ENCODE measurements around the gene TXNIP. TPM values are rescaled to one million over a fixed set of nuclear protein-coding genes. Genes with fewer than 3 reads are reported as not detected.
A peak's percentile ranks its signal among the peaks of the same experiment; 100 is the strongest.

Gene TXNIP
- total and polyA plus RNA-seq, 2 of the 4 experiments (the other 2 are of a cell fraction), result 36.4 to 77.2 TPM

- peak within 1 kb of the TSS; percentile 68 for H3K4me3 ChIP-seq (ENCODE audit: insufficient read depth, low read depth, low read length)
- H2BK15ac ChIP-seq (ENCODE audit: low read depth, low read length), result peak within 1 kb of the TSS; percentile 7; the same call in 1 of the 3 replicates
- H3K4me2 ChIP-seq (ENCODE audit: low read depth, low read length), result peak within 1 kb of the TSS; percentile 99
- H2BK5ac ChIP-seq (ENCODE audit: low read depth, low read length, poor library complexity, severe bottlenecking), result peak within 1 kb of the TSS; percentile 98
- H2AK9ac ChIP-seq (replicated peaks; ENCODE audit: low read depth, low read length, poor library complexity), result peak within 1 kb of the TSS; percentile 98
- TF ChIP-seq BHLHE40 (IDR thresholded peaks at IDR 0.05; ENCODE audit: low read depth, low read length) (peak; percentile 67), RFX5 (IDR thresholded peaks at IDR 0.05; ENCODE audit: low read depth, low read length) (no peak), FOS (IDR thresholded peaks at IDR 0.05; ENCODE audit: low read depth, low read length) (no peak), NFE2L2 (IDR thresholded peaks at IDR 0.05; ENCODE audit: low read depth, low read length) (peak; percentile 8; the same call in 1 of the 2 replicates), RCOR1 (IDR thresholded peaks at IDR 0.05; ENCODE audit: insufficient replicate concordance, low read length) (no peak), ELK1 (IDR thresholded peaks at IDR 0.05; ENCODE audit: borderline replicate concordance, low read depth, low read length) (no peak), MAZ (IDR thresholded peaks at IDR 0.05; ENCODE audit: borderline replicate concordance, low read depth, low read length) (peak; percentile 67; the same call in 1 of the 2 replicates), CHD1 (IDR thresholded peaks at IDR 0.05; ENCODE audit: low read depth, low read length) (no peak), POLR2A (IDR thresholded peaks at IDR 0.05; ENCODE audit: low read depth, low read length) (peak; percentile 86), RAD21 (IDR thresholded peaks at IDR 0.05; ENCODE audit: low read length) (no peak), MXI1 (IDR thresholded peaks at IDR 0.05; ENCODE audit: borderline replicate concordance, low read depth, low read length) (peak; percentile 75; the same call in 1 of the 2 replicates), MAFK (IDR thresholded peaks at IDR 0.05; ENCODE audit: low read depth, low read length) (no peak)
- TF ChIP-seq, protein P1, sequence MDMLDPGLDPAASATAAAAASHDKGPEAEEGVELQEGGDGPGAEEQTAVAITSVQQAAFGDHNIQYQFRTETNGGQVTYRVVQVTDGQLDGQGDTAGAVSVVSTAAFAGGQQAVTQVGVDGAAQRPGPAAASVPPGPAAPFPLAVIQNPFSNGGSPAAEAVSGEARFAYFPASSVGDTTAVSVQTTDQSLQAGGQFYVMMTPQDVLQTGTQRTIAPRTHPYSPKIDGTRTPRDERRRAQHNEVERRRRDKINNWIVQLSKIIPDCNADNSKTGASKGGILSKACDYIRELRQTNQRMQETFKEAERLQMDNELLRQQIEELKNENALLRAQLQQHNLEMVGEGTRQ (IDR thresholded peaks at IDR 0.05; ENCODE audit: low read depth, low read length), result no peak
- peaks cover 15% of the 10 kb centered on the region; the same call in 1 of the 2 replicates for H4K20me1 ChIP-seq (ENCODE audit: insufficient read depth, low read length)
- H3K18ac ChIP-seq (ENCODE audit: low read depth, low read length), result peak within 1 kb of the TSS; percentile 55
- H2BK20ac ChIP-seq (ENCODE audit: low read depth, low read length), result no peak within 1 kb of the TSS
- H4K91ac ChIP-seq (ENCODE audit: insufficient read depth, low read depth, low read length), result peak within 1 kb of the TSS; percentile 88; the same call in 1 of the 2 replicates
- ChIA-PET POLR2A (ENCODE audit: unreplicated experiment) (interaction anchor here (0.5 to 0.8 kb wide), 3 partner anchors 12 to 99 kb away, joined by 3 to 6 read pairs (median 3); partner anchors contain the start of gene PIAS3), CTCF (interaction anchor here (0.8 to 1.2 kb wide), 2 partner anchors 66 to 98 kb away, joined by 3 to 4 read pairs; partner anchors contain the start of gene PIAS3)
- peaks cover 18% of the 10 kb centered on the region for H3K4me1 ChIP-seq (ENCODE audit: control insufficient read depth, insufficient read depth, low read length)
- H3K4ac ChIP-seq (ENCODE audit: low read depth, low read length), result peak within 1 kb of the TSS; percentile 90
- dilution Hi-C loops (cut with HindIII; ENCODE audit: low sequenced_read_pairs, unreplicated experiment) (no loop called here), intact Hi-C loops (cut with micrococcal nuclease) (loop anchor here (2.0 to 10.0 kb wide), 3 partner anchors 31 to 100 kb away; partner anchors contain the start of genes PIAS3 and RBM8A), in situ Hi-C loops (cut with MboI; ENCODE audit: low sequenced_read_pairs) (no loop called here)
- H3K14ac ChIP-seq (replicated peaks; ENCODE audit: low read depth, low read length), result peak within 1 kb of the TSS; percentile 82
- H3K9ac ChIP-seq (ENCODE audit: low read depth, low read length), result peak within 1 kb of the TSS; percentile 87
- no peaks in the 10 kb centered on the region for H3K36me3 ChIP-seq (ENCODE audit: control insufficient read depth, insufficient read depth, low read length)
- peak within 1 kb of the TSS; percentile 94 for H3K27ac ChIP-seq (ENCODE audit: insufficient read depth, low read length)
- peak within 1 kb of the TSS; percentile 95 for H2AFZ ChIP-seq (replicated peaks; ENCODE audit: low read length, poor library complexity)
- 4% methylated on average over 11 of the region's 60 CpGs; no CpG with 5 or more reads in 1 of the 2 experiments for WGBS, 2 experiments (ENCODE audit: extremely low coverage in 2 of 2, insufficient read length in 1 of 2)
- H3K27me3 ChIP-seq (ENCODE audit: control insufficient read depth, insufficient read depth, low read length), result no peaks in the 10 kb centered on the region
- H3K56ac ChIP-seq (ENCODE audit: extremely low read depth, insufficient read depth, low read length), result peak within 1 kb of the TSS; percentile 74
- peaks cover 21 to 66% of the 10 kb centered on the region in 2 experiments for H3K79me1 ChIP-seq (ENCODE audit: low read depth in 1 of 2, low read length in 2 of 2)
- peak within 1 kb of the TSS; percentile 31 for H4K5ac ChIP-seq (ENCODE audit: low read depth, low read length)
- peak; percentile 85 for ATAC-seq (ENCODE audit: low read depth)
- no peaks in the 10 kb centered on the region for H3K9me3 ChIP-seq (ENCODE audit: control insufficient read depth, insufficient read depth, low read length)
- H3K9me1 ChIP-seq (ENCODE audit: insufficient read depth, low read length), result peaks cover 17% of the 10 kb centered on the region
- peak within 1 kb of the TSS; percentile 81; the same call in 1 of the 2 replicates for H3K23ac ChIP-seq (ENCODE audit: low read depth, low read length)
- H4K8ac ChIP-seq (ENCODE audit: low read depth in 2 of 2, low read length in 2 of 2), result peak within 1 kb of the TSS; percentile 8 to 89
- H2AK5ac ChIP-seq (ENCODE audit: low read depth, low read length), result peak within 1 kb of the TSS; percentile 63
- DNase-seq, result peak; percentile 96
- BruUV-seq (replicated peaks), result no TSS peak
- H2BK120ac ChIP-seq (ENCODE audit: low read depth, low read length), result peak within 1 kb of the TSS; percentile 63; the same call in 1 of the 2 replicates
These were observed 38.7 kb downstream of the TXNIP start, which contains the start of gene LIX1L for GRCh38 chr1:145957443-145958319. TSS of gene LIX1L (minus strand) at chr1:145958017. CDS start at chr1:145957927, 90 bp downstream.
